K562 (cell line): ENCODE measurements around the gene ZAP70. TPM values are rescaled to one million over a fixed set of nuclear protein-coding genes. Genes with fewer than 3 reads are reported as not detected.

Source experiments
- BCL6 ChIP-seq: fragments of 250-450 bp; sonication (Bioruptor Pico); IDR thresholded peaks from 2 replicates; pipeline ENCODE4 v1.4.0; 2020
- BCOR ChIP-seq: fragments of 450-650 bp; IDR thresholded peaks from 2 replicates; pipeline ENCODE4 v1.6.1; 2016
- ETS1 ChIP-seq: conservative IDR thresholded peaks from 2 replicates; pipeline ENCODE4 v1.6.1; 2011; ENCODE audit warnings: low read depth, mild to moderate bottlenecking, low read length; ENCODE audit not compliant: control insufficient read depth
- HMGXB4 ChIP-seq: sonication (generic); formaldehyde crosslinking; IDR thresholded peaks from 2 replicates; pipeline ENCODE4 v1.8.1; 2023; ENCODE audit warnings: mild to moderate bottlenecking, missing genetic modification reagents
- KDM5B ChIP-seq: fragments of 200-600 bp; sonication (generic); IDR thresholded peaks from 2 replicates; pipeline ENCODE4 v1.6.1; 2012; ENCODE audit warnings: low read depth, mild to moderate bottlenecking, moderate library complexity, low read length, control low read depth, inconsistent platforms; ENCODE audit not compliant: insufficient replicate concordance
- MCM7 ChIP-seq, 2 experiments: fragments of 450-650 bp; IDR thresholded peaks; 2 replicates each; pipeline ENCODE4 v1.6.1; 2016 to 2018
- NONO ChIP-seq, 2 experiments: fragments of 200-400 bp in 1 of 2; fragments of 450-650 bp in 1 of 2; formaldehyde crosslinking in 1 of 2; IDR thresholded peaks; 2 replicates each; pipeline ENCODE4 v1.6.1; 2017; ENCODE audit warnings: low read depth in 2 of 2, mild to moderate bottlenecking in 2 of 2, moderate library complexity in 2 of 2, low read length in 1 of 2
- NR4A1 ChIP-seq, 2 experiments: fragments of 250-450 bp in 1 of 2; fragments of 450-650 bp in 1 of 2; sonication (Bioruptor Pico) in 1 of 2; IDR thresholded peaks; 2 replicates each; pipeline versions ENCODE4 v1.4.0 to v1.6.1; 2016 to 2020; ENCODE audit warnings: mild to moderate bottlenecking in 2 of 2, missing compliant biosample characterization in 1 of 2, missing genetic modification characterization in 1 of 2, moderate library complexity in 1 of 2
- PHF21A ChIP-seq: fragments of 450-650 bp; IDR thresholded peaks from 2 replicates; pipeline ENCODE4 v1.6.1; 2017; ENCODE audit warnings: low read depth, borderline replicate concordance
- PML ChIP-seq: IDR thresholded peaks from 2 replicates; pipeline ENCODE4 v1.6.1; 2012; ENCODE audit warnings: low read length, inconsistent platforms
- PRMT5 ChIP-seq: sonication (generic); formaldehyde crosslinking; IDR thresholded peaks from 2 replicates; pipeline ENCODE4 v1.5.0; 2020; ENCODE audit warnings: missing genetic modification reagents
- PTTG1 ChIP-seq: fragments of 450-650 bp; IDR thresholded peaks from 2 replicates; pipeline ENCODE4 v1.6.1; 2016; ENCODE audit warnings: low read depth, mild to moderate bottlenecking, missing genetic modification characterization, missing compliant biosample characterization
- RBFOX2 ChIP-seq: fragments of 200-400 bp; formaldehyde crosslinking; IDR thresholded peaks from 2 replicates; pipeline ENCODE4 v1.6.1; 2017; ENCODE audit warnings: low read depth, mild to moderate bottlenecking, low read length, moderate library complexity
- SAP30 ChIP-seq: fragments of 200-600 bp; sonication (generic); IDR thresholded peaks from 2 replicates; pipeline ENCODE4 v1.6.1; 2012; ENCODE audit warnings: borderline replicate concordance, low read depth, mild to moderate bottlenecking, moderate library complexity, low read length, control low read depth, inconsistent platforms; ENCODE audit not compliant: insufficient read depth, poor library complexity, severe bottlenecking
- SRSF1 ChIP-seq: fragments of 200-400 bp; formaldehyde crosslinking; IDR thresholded peaks from 2 replicates; pipeline ENCODE4 v1.6.1; 2017; ENCODE audit warnings: mild to moderate bottlenecking, low read depth, low read length, moderate library complexity
- TFAP4 ChIP-seq: sonication (generic); formaldehyde crosslinking; IDR thresholded peaks from 2 replicates; pipeline ENCODE4 v1.8.0; 2022; ENCODE audit warnings: missing genetic modification reagents, mild to moderate bottlenecking, moderate library complexity, borderline replicate concordance
- ZBTB33 ChIP-seq: sonication (generic); formaldehyde crosslinking; IDR thresholded peaks from 2 replicates; pipeline ENCODE4 v1.8.1; 2023; ENCODE audit warnings: mild to moderate bottlenecking, missing genetic modification reagents
- ZBTB9 ChIP-seq: fragments of 450-650 bp; formaldehyde crosslinking; IDR thresholded peaks from 2 replicates; pipeline ENCODE4 v1.4.0; 2020; ENCODE audit warnings: mild to moderate bottlenecking, moderate library complexity
- ZFP30 ChIP-seq: fragments of 250-450 bp; sonication (Bioruptor Pico); IDR thresholded peaks from 2 replicates; pipeline ENCODE4 v1.8.0; 2022; ENCODE audit warnings: moderate library complexity, mild to moderate bottlenecking, inconsistent platforms, borderline replicate concordance
- ZNF175 ChIP-seq: fragments of 200-800 bp; sonication (Bioruptor generic); IDR thresholded peaks from 2 replicates; pipeline ENCODE4 v1.6.1; 2016; ENCODE audit warnings: low read depth, mild to moderate bottlenecking, missing genetic modification characterization, missing compliant biosample characterization
- polyA plus RNA-seq, 8 experiments: library from polyadenylated mRNA; depleted of rRNA in 4 of 8; stranded (reverse) in 5 of 8; unstranded in 3 of 8; fragments of >200 nt; fragmentation: Nextera tagmentation in 2 of 8; fragmentation: Illumina TruSeq in 1 of 8; extraction: Ambion mirVana in 2 of 8; extraction: Trizol in 1 of 8; gene quantifications; 2 replicates each; pipeline versions ENCODE4 v1.2.1 to v1.2.3, GENCODE V29; 2011 to 2014; ENCODE audit warnings: inconsistent platforms in 1 of 8, missing spikeins in 1 of 8
- total RNA-seq, 7 experiments: library from RNA; depleted of rRNA in 6 of 7; stranded (reverse); fragments of >200 nt in 6 of 7; fragmentation: Illumina TruSeq in 2 of 7; extraction: Trizol in 2 of 7; gene quantifications; 2 replicates each; pipeline versions ENCODE4 v1.2.1 to v1.2.3, GENCODE V29; 2011 to 2021; ENCODE audit warnings: low replicate concordance in 1 of 7

The ZAP70 gene
- total and polyA plus RNA-seq, 9 of the 15 experiments (the other 6 are each of a cell fraction or from before 2014, with no cell fraction given): 0.06 to 0.80 (median 0.21) TPM; not detected in 1

- TF ChIP-seq PML (no peak; the same call in 1 of the 2 replicates), NONO (IDR thresholded peaks at IDR 0.05; ENCODE audit: low read depth in 2 of 2, low read length in 1 of 2) (peak in 1 of 2 experiments; percentile 16; a peak in 1 of 4 replicates), ETS1 (0 out of 2 replicates have a peak, but pooled peaks have one; percentile 4), NR4A1 (CRISPR knock-in tag; IDR thresholded peaks at IDR 0.05) (no peak), NR4A1 (tag; IDR thresholded peaks at IDR 0.05) (no peak), PTTG1 (tag) (no peak), RBFOX2 (peak; percentile 92), ZBTB9 (CRISPR knock-in tag) (no peak), HMGXB4 (CRISPR knock-in tag) (no peak), PRMT5 (CRISPR knock-in tag) (no peak), SRSF1 (no peak), MCM7 (IDR thresholded peaks at IDR 0.05) (no peak), TFAP4 (CRISPR knock-in tag) (peak; percentile 74), BCL6 (CRISPR knock-in tag) (no peak), ZFP30 (CRISPR knock-in tag) (no peak), ZNF175 (CRISPR knock-in tag) (no peak), SAP30 (no peak), PHF21A (no peak), BCOR (no peak), ZBTB33 (CRISPR knock-in tag) (peak; percentile 33; the same call in 1 of the 2 replicates), KDM5B (no peak)
Observed at GRCh38 chr2:97663962-97664635, 49.3 kb upstream of the ZAP70 start, which contains the start of gene ACTR1B (continued).
